NCI-H146 (cell line): ENCODE results near the gene NCOA1.
"Not testable (repeated sequence)": the region's sequence is repeated elsewhere in the genome, so short reads cannot be mapped to it uniquely, and the experiment has no call there.

Experiments
- DNase-seq: peaks from one replicate; lab custom pipeline; 2025; lab: John Stamatoyannopoulos, UW

Gene NCOA1

DNA sequence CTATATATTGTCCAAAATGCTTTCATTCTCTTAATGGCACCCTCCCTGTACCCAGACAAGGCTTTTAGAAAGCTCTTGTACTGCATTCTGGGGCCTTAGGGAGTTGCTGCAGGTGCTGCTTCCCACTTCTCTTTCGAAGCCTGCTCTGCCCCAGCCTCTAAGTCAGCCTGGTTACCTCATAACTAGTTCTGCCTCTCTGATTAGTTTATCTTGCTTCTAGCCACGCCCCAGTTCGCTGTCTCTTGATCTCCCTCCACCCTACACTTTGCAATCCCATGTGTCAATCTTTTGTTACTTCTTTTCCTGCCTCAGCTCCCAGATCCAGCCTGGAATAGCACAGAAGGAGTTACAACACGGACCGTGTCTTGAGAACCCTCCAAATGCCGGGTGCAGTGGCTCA, 13.8 kb upstream of the NCOA1 start:
- DNase-seq, result no peak

DNA sequence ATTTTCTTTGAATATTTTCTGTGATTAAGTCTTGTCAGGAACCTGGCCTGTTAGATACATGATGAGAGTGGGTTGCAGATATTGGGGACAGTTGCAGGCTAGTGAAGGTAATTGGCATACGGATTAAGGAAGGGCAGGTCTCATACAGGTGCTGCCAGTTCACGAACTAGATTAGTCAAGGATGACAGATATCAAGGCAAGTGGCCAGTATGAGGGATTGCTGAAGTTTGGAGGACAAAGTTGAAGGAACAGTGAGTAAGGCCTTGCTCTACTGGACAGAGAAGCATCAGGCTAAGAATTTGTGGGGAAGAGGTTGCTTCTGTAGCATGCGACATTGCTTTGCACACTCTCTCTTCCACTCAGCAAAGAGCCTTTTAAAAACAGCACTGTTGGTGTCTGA, 12.8 kb upstream of the NCOA1 start:
- DNase-seq, result no peak

GRCh38 chr2:24480245-24480644, 10.8 kb upstream of the NCOA1 start:
- DNase-seq, result no peak

- no peak for DNase-seq
Observed at GRCh38 chr2:24482251-24482971, 8.6 kb upstream of the NCOA1 start.

DNA sequence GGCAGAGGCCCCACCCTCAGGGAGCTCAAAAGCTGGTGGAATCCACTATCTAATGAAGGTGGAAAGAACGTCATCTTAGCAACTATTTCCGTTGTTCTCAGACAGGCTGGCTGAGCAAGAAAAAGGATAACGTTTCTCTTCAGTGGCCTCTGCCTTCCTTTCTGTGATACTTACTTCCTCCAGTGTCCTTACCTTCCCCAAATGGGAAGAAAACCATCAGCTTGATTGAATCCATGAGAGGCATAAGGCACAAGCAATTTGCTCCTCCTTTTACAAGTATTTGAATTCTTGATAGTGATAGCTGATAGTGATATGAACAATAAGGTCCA, 8.1 kb upstream of the NCOA1 start:
- DNase-seq, result no peak

GRCh38 chr2:24484677-24485076, 6.4 kb upstream of the NCOA1 start:
- not testable (repeated sequence) for DNase-seq

DNA sequence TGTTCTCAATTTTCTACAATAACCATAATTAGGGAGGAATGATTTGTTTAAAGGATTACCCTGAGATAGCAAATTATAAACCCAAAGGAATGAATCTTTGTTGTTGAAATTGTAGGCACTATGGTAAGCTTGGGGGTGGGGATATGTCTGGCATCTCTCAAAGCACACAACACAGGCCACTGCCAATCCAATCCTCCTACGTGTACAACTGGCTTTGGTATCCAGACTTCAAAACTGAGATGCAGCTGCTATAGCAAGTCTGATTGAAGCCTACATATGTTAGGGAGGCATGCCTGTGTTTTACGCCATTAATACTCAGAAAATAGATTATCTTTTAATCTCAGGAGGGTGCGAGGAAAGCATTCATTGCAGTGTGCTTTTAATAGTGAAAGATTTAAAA, 5.9 kb upstream of the NCOA1 start:
- DNase-seq, result no peak

DNA sequence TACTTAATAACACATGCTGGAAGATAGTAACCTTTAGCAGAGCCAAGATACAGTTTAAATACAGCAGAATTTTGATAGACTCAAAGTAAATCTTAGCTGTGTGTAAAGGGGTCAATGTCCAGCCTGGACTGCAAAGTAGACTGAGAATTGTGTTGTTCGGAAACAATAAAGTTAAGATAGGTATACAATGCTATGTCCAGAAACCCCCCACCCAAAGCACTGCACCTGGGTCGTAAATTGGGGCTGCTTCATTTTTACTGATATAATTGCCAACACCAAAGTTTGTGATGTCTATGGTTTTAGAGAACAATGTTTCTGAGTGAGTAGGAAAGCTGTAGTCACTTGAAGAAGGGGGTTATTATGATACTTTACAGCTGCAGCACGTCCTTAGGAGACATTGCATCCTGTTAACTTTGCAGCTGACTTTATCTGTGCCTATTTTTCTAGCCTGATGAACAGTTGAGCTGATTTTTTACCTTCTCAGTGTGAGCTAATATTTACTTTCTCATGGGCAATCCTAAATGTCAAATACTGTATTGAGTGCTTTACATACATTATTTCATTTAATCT, 4.3 kb upstream of the NCOA1 start:
- DNase-seq, result no peak

DNA sequence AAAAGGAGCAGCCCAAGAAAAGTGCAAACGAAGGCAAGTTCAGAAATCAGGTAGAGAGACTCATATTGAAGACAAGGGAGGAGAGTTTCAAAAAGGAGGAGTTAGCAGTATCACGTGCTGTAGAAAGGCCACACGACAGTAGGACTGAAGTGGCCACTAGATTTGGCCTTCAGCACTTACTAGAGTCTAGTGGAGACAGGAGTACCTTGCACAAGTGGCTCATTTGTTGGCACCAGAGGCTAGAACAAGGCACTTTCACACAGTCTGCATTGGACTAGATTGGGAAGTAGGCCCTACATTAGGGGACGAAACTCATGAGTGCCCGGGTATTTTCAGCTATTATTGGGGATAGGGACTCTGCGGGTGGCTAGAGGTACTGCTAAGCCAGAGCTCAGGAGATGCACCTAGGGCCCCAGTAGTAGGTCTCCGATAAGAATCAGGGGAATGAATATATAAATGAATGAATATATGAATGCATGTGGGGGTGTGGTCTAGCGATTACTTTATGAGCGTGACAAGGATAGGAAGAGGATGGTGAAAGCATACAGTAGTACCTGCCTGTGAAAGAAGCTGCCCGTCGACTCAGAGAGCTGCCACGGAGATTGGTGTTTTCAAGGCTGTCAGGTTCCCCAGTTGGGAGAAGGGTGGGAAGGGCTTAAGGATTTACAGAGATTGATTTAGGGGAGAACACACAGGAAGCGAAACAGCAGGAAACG, 1.4 kb upstream of the NCOA1 start:
- no peak for DNase-seq

DNA sequence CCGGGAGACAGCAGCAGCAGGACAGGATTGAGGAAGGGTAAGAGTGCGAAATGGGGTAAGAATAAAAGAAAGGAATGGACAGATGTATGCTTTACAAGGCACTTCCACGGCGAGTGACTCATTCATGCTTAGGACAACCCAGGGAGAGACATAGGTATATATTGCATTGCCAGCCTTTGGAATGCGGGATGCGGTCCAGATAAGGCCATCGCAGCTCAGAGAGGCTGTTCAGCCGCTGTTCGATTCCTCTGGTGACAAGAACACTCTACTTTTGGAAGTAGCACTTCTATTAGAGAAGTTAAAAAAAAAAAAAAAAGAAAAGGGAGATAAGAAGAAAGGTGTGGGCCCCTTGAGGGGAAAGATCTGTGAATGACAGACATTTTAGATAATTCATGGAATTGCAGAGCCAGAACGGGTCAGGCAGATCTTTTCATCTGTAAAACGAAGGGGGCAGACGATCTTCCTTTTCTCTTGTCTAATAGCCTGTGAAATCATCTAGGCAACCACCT, 819 bp upstream of the NCOA1 start:
- peak; percentile 19 for DNase-seq

- DNase-seq, result peak; percentile 79
Observed at GRCh38 chr2:24491542-24492420, 727 bp downstream of the NCOA1 start.

DNA sequence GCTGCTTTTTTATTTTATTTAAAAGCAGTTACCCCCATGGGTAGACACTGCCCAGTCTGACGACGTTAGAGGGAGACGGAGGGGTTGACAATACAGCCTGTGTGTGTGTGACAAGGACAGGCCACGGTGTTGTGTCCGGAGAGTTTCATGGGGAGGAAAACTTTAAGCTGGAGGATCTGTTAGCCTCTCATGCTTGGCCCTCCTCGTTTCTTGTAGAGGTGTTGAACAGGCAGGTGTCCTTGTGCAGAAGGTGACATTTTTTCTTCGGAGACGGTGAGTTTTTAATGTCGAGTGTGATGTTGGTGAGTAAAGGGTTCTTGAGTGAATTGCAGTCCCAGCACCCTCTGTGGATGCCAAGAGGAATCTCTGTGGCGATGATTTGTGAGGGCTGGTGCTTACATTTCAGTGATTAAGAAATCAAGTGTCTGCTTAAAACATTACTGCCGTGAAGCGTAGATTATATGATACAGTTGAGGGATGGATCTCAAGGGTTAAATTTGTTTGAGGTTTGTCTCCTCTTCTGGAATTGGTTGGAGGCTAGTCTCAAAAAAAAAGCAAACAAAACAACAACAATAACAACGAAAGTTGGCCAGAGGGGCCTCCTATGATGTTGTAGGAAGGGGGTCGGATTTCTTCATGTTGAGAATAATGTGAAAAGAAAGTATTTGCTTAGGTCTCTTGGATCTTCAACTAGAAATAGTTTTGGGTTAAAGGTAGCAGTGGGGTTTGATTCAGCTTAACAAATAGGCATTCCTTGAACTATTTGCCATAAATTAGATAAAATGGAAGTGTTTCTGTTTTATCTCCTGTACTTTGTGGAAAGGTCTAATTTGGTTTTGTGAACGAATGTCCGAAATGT, 1.6 kb downstream of the NCOA1 start:
- DNase-seq, result no peak

DNA sequence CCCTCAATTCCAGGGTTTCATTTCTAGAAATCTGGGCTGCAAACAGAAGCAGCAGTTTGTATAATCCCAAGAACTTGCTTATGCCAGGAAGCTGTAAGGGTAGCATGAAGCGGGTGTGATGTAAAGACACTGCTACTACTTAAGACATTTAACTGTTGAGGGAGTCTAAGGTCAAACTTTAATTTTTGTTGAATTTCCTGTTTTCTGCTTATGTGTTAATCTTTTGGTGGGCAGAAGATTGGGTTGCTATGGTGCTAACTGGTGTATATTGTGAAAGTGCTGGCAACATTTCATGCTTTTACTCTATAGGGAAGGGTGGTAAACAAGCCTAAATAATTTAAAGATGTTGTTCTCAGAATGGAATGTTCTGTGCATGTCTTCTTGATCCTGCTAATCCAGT, 2.7 kb downstream of the NCOA1 start:
- no peak for DNase-seq

DNA sequence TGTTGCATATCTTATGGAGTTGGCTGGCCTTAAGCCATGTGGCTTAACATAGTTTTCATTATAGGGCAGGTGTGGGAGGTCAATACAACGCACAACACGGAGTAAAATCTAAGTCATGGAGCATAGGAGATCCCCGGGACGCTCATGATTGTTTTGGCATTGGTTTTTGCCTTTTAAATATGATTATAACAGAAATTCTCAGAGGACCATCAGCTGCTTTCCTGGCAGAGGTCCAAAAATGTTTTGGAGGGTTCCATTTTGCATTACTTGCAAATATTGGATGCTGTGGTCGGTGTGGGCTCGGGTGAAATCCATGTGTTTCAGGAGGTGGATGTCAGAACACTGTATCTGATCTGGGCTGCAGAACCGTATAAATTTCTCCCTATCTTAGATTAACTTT, 3.4 kb downstream of the NCOA1 start:
- DNase-seq, result no peak

GRCh38 chr2:24495451-24495850, 4.4 kb downstream of the NCOA1 start:
- DNase-seq, result no peak

GRCh38 chr2:24496959-24497358, 5.9 kb downstream of the NCOA1 start:
- DNase-seq, result no peak

DNA sequence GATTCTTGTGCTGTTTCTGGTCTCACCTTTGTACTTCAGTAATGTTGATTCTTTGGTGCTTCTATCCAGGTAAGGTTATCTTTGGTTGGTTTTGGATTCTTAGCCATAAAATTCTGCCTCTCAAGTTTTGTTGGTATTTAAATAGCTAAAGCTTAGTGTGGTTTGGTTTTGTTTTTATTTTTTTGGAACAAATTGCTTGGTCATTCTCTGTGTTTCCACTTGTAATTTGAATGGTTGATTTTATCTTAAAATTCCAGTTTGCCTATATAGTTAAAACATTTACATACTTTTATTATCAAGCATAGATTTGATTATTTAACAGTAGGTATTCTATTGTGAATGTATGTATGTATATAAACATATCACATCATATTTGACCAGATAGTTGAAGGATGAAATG, 6.6 kb downstream of the NCOA1 start:
- DNase-seq, result no peak

DNA sequence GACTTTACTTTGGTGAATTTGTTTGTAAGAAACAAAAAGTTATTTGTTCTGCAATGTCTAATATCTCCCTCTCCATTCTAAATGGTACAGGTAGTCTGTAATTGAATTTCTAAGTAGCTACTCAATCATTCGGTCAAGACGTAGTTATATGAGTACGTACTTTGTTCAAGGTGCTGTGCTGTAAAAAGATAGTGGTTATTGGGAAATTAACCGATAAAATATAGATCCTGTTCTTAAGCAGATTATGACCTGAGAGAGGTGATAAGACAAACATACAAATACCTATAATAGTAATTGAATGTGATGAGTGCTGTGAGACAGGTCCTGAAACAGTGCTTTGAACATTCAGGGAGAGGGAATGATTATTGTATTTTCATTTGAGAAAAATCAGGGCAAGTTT, 7.1 kb downstream of the NCOA1 start:
- DNase-seq, result no peak

DNA sequence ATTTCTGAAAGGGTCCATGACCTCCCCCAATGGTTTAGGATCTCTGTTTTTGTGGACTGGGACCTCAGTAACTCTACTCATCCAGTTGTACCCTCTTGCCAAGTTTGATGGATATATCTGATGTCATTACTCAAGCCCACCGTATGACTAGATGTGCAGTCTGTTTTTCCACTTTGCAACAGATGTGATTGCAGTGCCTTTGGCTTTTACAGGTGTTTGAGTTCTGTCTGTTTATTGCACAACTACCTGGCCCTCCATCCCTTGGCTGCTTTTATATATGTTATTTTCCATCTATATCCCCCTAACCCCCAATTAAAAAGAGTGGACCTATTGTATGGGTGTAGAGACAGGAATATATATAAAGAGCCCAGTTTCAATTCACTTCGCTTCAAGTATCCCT, 10.8 kb downstream of the NCOA1 start:
- DNase-seq, result no peak

DNA sequence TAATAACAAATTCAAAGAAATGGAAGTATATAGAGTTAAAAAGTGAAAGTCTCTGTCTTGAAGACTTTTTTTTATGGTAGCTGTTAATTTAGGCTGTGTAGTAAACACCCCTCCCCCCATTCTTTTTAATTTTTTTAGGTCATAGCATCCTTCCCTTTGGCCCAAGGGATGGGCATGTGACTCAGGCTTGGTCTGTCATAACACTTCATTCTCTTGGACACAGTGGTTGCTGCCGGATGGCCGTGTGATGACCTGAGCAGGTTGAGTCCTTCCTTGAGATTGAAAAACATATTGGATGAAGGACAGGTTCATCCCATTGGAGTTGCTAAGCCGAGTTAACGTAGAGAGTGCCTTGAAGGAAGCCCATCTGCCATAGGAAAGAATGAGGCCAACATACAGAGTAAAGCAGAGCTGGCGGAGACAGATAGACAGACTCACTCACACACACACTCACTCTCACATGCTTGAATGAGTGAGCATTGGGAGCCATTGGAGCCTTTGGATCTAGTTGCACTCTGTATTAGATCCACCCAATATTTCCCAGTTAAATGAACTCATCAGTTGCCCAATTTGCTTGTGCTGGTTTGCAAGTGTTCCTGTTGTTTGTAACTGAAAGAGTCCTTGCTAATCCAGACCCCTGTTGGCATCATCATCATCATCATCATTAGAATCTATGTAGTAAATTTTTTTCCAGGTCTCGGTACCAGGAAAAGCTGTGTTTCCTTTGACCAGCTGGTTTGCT, 14.7 kb downstream of the NCOA1 start:
- no peak for DNase-seq

- no peak for DNase-seq
Observed at GRCh38 chr2:24507549-24507948, 16.5 kb downstream of the NCOA1 start.
